Activated T-helper 2 cell treated with anti-CD3 and anti-CD28 coated beads, Interferon-gamma antibody, Interleukin-2, Interleukin-4, amounts not matched to agents 10 μg/mL and 5 μg/mL and 100 μg/mL, durations not matched to agents 14 hours and 24 hours and 36 hours (primary cell): ENCODE measurements around the gene FA2H. TPM values are rescaled to one million over a fixed set of nuclear protein-coding genes. Genes with fewer than 3 reads are reported as not detected.

Experiments used
- DNase-seq: peaks from one replicate; pipeline ENCODE4 v3.0.0; 2021; ENCODE audit warnings: low spot score
- H3K27ac Mint-ChIP-seq: one replicate; pipeline ENCODE4 v1.8.0; 2021; ENCODE audit warnings: mixed read lengths
- H3K27me3 Mint-ChIP-seq: one replicate; pipeline ENCODE4 v1.8.0; 2021; ENCODE audit warnings: low read depth, mixed read lengths
- H3K36me3 Mint-ChIP-seq: one replicate; pipeline ENCODE4 v1.8.0; 2021; ENCODE audit warnings: low read depth, mixed read lengths
- H3K4me1 Mint-ChIP-seq: one replicate; pipeline ENCODE4 v1.8.0; 2021; ENCODE audit warnings: low read depth, mixed read lengths
- H3K4me3 Mint-ChIP-seq: one replicate; pipeline ENCODE4 v1.8.0; 2021; ENCODE audit warnings: low read depth, mild to moderate bottlenecking, moderate library complexity, mixed read lengths
- H3K9me3 Mint-ChIP-seq: one replicate; pipeline ENCODE4 v1.8.0; 2021; ENCODE audit warnings: mixed read lengths
- intact Hi-C: fragments of 100-400 bp; cut with micrococcal nuclease; formaldehyde crosslinking; loops from one replicate; pipeline ENCODE4 v1.15.1; 2023
- total RNA-seq: library from RNA; stranded (reverse); gene quantifications from 2 replicates; pipeline ENCODE4 v1.2.3, GENCODE V29; 2022

The FA2H gene
- total RNA-seq, 1 donor from 2014 or later, result not detected

DNA sequence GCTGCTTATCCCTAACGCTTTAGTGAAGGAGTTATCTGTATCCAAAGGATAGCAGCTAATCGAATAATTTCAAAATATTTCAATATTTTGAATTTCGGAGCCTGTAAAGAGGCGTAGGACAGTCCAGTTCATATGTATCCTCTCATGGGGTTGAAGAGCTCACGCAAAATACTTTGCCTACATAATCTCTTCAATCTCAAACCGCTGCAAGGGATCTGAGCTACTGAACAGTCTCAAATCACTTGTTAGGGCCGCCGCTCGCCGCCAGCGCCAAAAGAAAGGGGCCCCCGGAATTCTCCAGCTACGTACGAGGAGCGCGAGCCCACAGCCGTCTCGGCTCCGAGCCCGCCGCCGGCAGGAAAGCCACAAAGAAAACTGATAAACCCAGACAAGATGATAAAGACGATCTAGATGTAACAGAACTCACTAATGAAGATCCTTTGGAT lies 107.3 kb downstream of the FA2H start:
- Mint-ChIP-seq H3K9me3 (no peaks in the 10 kb centered on the region), H3K27me3 (no peaks in the 10 kb centered on the region), H3K4me1 (peaks cover 34% of the 10 kb centered on the region), H3K4me3 (peak overlapping the region; percentile 91), H3K36me3 (peaks cover 60% of the 10 kb centered on the region), H3K27ac (peak overlapping the region; percentile 86)
- DNase-seq, result peak; percentile 35
- intact Hi-C loops, result loop anchor here (1.0 to 10.0 kb wide), 3 partner anchors 33 to 980 kb away; partner anchors contain the start of genes CFDP1, KARS1, MLKL and TERF2IP

DNA sequence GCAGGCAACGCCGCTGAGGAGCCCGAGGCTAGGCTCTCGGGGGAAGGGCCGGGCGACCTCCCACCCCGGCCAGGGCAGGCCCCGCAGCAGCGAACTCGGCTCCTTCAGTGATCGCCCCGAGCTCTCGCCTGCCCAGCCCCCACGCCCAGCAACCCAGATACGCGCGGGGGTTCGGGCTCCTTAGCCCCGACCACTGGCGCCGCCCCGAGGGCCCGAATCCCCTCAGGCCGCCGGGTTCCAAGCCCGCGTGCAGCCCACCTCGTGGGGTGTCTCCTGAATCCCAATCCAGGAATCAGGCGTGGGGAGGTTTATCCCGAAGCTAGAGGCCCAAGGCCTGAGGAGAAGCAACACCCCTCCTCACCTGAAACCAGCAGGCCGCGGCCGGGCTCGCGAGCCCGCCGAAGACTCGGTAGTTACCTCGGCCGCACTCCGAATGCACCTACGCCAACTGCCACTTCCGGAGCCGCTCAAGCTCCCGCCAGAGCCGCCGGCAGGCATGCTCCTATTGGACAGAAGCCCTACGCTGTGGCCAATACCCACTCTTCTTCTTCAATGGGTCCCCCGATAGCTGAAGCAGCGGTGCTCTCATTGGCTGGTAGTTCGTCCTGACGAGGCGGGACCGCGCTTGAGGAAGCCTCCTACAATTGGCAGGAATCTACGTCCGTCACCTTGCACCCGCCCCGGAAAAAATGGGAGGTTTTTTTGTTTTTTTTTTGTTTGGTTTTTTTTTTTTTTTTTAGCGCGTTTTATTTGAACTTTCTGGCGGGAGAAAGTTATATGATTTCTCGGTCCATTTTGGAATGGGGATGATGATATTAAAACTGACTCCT lies 108.0 kb downstream of the FA2H start, which contains the start of gene RFWD3:
RFWD3 (minus strand) TSS at position 453 of the 830 bp plus-strand sequence. CDS start 5,428 bp downstream, outside the sequence.
- Mint-ChIP-seq H3K9me3 (no peaks in the 10 kb centered on the region), H3K27me3 (no peaks in the 10 kb centered on the region), H3K4me3 (peak within 1 kb of the TSS; percentile 91), H3K36me3 (peaks cover 60% of the 10 kb centered on the region), H3K4me1 (peaks cover 37% of the 10 kb centered on the region), H3K27ac (peak within 1 kb of the TSS; percentile 86)
- intact Hi-C loops, result loop anchor here (1.0 to 10.0 kb wide), 4 partner anchors 34 to 981 kb away; partner anchors contain the start of genes CFDP1, GLG1, KARS1 and MLKL
- DNase-seq, result peak; percentile 95

DNA sequence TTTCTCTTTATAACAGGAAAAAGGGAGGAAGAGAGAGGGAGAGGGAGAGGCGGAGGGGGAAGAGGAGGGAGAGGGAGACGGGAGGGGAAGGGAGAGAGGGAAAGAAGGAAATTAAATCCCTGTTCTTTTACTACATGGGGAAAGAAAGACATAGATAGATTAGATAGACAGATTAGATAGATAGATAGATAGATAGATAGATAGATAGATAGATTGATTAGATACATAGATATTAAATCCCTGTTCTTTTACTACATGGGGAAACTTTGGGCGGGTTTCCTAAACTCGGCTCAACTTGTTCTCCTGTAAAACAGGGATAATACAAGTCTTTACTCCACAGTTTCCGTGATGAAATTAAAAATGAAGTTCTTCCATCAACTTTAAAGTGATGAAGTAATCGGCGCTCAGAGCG lies 108.6 kb downstream of the FA2H start:
- no peak for DNase-seq

More for the DNA sequence above, 108.6 kb downstream of the FA2H start:
- Mint-ChIP-seq H3K4me1 (peaks cover 42% of the 10 kb centered on the region), H3K27ac (peak overlapping the region; percentile 86), H3K4me3 (peak overlapping the region; percentile 91), H3K27me3 (no peaks in the 10 kb centered on the region), H3K9me3 (no peaks in the 10 kb centered on the region), H3K36me3 (peaks cover 62% of the 10 kb centered on the region)
- intact Hi-C loops, result loop anchor here (1.0 to 10.0 kb wide), 3 partner anchors 59 to 981 kb away; partner anchors contain the start of genes CFDP1, GLG1, KARS1 and TERF2IP

Other genes with a start within 250 kb of the FA2H start
- gene GLG1, start 167.7 kb downstream of the FA2H start, total RNA-seq, result 49.7 and 50.2 TPM in 2 replicates
- 94.5 and 101 TPM in 2 replicates for gene RFWD3, start 107.9 kb downstream of the FA2H start, total RNA-seq
- 21.6 and 25.6 TPM in 2 replicates for gene MLKL, start 74.0 kb downstream of the FA2H start, total RNA-seq
- 83.9 and 92.0 TPM in 2 replicates for gene WDR59, start 210.3 kb upstream of the FA2H start, total RNA-seq
- 34.8 and 36.6 TPM in 2 replicates for gene ZNRF1, start 224.2 kb upstream of the FA2H start, total RNA-seq